Fibroblast of skin of scalp (primary cell): Measurements from ENCODE around the gene PCDHB6. TPM values are rescaled to one million over a fixed set of nuclear protein-coding genes. Genes with fewer than 3 reads are reported as not detected.
"Not testable (repeated sequence)": the region's sequence is repeated elsewhere in the genome, so short reads cannot be mapped to it uniquely, and the experiment has no call there.

Experiments
- DNase-seq: peaks from one replicate; pipeline ENCODE4 v3.0.0-alpha.2; 2013
- polyA plus RNA-seq, 2 experiments: library from polyadenylated mRNA; unstranded; fragments of 120-200 nt; gene quantifications; one replicate each; pipeline ENCODE4 v1.2.1, GENCODE V29; 2013; ENCODE audit not compliant: insufficient read length in 2 of 2

The PCDHB6 gene
- 0.33 TPM for polyA plus RNA-seq (2013, experiment 1 of 2; ENCODE audit: insufficient read length)
- 0.58 TPM for polyA plus RNA-seq (2013, experiment 2 of 2; ENCODE audit: insufficient read length)

DNA sequence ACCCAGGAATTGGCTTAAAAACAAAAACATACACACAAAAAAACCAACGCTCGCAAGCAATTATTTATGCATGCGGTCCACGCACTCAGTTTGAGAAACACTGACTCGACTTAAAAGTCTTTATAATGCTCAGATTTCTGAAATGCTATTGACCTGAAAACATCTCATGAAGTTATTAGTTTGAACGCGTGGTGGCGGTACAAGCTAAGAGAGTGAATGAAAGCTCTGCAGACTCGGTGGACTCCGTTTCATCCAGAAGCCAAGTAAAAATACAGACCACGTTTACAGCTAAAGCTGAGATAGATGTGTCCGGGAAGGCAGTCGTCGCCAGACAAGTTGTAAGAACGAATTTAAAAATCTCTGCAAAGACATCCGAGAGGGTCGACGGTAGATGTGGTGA, at the start of gene PCDHB6:
TSS of gene PCDHB6 (plus strand) at position 246 of the 400 bp plus-strand sequence. CDS start 201 bp downstream, outside the sequence.
- DNase-seq = peak; percentile 6

DNA sequence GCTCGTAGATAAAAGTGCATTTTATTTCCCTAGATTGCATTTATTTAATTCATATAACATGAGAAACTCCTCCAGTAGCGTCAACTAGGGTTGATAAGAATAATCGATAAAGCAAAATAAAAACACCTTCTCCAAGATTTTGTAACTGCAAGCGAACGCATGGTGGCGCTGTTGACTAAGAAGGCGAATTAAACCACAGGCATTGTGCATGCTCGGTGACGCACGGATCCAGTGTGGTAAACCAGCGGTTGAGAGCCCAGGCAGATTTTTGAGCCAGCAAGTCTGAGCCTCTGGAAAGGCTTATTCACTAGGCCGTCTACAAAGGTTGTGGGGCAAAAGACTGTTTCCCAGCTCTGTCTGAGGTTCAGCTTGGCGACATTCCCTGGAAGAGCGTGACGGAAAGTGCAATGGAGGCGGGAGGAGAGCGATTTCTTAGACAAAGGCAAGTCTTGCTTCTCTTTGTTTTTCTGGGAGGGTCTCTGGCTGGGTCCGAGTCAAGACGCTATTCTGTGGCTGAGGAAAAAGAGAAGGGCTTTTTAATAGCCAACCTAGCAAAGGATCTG, 49.5 kb upstream of the PCDHB6 start, which contains the start of gene PCDHB3:
TSS of gene PCDHB3 (plus strand) at position 231 of the 563 bp plus-strand sequence. CDS start at position 408, 177 bp downstream.
- peak; percentile 32 for DNase-seq

DNA sequence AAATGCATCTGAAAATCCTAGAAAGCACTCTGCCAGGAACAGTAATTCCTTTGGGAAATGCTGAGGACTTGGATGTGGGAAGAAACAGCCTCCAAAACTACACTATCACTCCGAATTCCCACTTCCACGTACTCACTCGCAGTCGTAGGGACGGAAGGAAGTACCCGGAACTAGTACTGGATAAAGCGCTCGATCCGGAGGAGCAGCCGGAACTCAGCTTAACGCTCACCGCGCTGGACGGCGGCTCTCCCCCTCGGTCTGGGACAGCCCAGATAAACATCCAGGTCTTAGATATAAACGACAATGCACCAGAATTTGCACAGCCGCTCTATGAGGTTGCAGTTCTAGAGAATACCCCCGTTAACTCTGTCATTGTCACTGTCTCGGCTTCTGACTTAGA, 48.8 kb upstream of the PCDHB6 start:
- DNase-seq = no peak

DNA sequence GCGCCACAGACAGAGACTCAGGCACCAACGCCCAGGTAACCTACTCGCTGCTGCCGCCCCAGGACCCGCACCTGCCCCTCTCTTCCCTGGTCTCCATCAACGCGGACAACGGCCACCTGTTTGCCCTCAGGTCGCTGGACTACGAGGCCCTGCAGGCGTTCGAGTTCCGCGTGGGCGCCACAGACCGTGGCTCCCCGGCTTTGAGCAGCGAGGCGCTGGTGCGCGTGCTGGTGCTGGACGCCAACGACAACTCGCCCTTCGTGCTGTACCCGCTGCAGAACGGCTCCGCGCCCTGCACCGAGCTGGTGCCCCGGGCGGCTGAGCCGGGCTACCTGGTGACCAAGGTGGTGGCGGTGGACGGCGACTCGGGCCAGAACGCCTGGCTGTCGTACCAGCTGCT, 47.8 kb upstream of the PCDHB6 start:
- not testable (repeated sequence) for DNase-seq

DNA sequence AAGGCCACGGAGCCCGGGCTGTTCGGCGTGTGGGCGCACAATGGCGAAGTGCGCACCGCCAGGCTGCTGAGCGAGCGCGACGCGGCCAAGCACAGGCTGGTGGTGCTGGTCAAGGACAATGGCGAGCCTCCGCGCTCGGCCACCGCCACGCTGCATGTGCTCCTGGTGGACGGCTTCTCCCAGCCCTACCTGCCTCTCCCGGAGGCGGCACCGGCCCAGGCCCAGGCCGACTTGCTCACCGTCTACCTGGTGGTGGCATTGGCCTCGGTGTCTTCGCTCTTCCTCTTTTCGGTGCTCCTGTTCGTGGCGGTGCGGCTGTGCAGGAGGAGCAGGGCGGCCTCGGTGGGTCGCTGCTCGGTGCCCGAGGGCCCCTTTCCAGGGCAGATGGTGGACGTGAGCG, 47.4 kb upstream of the PCDHB6 start:
- not testable (repeated sequence) for DNase-seq

DNA sequence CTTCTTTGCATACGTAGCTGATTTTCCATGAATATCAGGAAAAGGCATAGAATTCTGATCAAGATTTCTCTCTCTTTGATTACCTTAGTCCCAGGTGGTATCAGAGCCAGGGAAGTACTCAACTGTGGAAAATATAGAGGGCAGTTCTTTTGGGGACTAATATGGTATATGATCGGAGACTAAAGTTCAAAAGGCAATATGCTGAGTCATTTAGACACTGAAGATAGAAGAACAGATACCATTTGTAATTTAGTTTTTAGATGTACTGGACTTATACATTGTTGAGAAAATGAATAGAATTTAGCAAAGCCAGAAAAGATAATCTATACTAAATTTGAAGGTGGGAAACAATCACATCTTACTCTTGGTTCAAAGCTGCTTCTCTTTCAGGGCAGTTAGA, 44.5 kb upstream of the PCDHB6 start:
- no peak for DNase-seq

DNA sequence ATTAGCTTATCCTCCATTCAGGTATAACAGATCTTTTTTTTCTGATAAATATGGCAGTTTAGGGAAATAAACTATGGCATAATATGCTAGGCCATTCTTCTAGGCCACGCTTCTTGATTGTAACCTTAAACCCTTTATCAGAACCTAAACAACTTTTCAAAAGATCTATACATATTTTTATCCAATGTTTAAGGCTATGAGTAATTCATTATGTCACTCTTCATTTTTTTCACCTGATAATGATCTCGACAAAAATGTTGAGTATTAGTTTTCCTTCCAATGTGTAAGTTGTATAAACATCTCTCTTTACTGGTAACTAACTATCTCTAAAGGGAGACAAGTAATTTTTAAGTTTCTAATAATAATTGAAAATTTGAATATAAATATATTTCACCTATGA, 30.6 kb upstream of the PCDHB6 start:
- no peak for DNase-seq

DNA sequence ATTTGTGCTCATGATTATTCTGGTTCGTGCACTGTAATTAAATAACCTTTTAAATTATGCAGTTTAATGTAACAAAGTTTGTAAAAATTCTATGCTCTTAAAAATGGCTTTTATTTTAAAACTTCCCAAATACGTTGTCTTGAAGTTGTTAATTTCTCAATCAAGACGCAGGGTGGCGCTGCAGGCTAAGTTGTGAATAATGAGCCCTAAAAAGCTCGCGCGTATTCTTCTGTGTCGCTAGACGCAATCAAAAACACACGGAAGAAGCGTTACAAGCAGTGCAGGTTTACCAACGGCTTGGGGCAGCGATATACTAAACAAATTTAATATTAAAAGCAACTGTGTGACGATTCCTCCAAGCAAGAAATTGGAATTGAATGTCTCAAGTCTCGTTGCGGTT, 28.3 kb upstream of the PCDHB6 start, which contains the start of gene PCDHB4:
TSS of gene PCDHB4 (plus strand) at position 256 of the 400 bp plus-strand sequence. CDS start 181 bp downstream, outside the sequence.
- DNase-seq = no peak

DNA sequence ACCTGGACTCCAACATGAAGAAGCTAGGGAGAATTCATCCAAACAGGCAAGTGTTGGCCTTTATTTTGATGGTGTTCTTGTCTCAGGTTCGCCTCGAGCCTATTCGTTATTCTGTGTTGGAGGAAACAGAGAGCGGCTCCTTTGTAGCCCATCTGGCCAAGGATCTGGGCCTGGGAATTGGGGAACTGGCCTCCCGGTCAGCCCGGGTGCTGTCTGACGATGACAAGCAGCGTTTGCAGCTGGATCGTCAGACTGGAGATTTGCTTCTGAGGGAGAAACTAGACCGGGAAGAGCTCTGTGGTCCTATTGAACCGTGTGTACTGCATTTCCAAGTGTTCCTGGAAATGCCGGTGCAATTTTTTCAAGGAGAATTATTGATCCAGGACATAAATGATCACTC, 27.9 kb upstream of the PCDHB6 start:
- no peak for DNase-seq

DNA sequence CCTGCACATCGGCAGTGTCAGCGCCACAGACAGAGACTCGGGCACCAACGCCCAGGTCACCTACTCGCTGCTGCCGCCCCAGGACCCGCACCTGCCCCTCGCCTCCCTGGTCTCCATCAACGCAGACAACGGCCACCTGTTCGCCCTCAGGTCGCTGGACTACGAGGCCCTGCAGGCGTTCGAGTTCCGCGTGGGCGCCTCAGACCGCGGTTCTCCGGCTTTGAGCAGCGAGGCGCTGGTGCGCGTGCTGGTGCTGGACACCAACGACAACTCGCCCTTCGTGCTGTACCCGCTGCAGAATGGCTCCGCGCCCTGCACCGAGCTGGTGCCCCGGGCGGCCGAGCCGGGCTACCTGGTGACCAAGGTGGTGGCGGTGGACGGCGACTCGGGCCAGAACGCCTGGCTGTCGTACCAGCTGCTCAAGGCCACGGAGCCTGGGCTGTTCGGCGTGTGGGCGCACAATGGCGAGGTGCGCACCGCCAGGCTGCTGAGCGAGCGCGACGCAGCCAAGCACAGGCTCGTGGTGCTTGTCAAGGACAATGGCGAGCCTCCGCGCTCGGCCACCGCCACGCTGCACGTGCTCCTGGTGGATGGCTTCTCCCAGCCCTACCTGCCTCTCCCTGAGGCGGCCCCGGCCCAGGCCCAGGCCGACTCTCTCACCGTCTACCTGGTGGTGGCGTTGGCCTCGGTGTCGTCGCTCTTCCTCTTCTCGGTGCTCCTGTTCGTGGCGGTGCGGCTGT, 26.3 kb upstream of the PCDHB6 start:
- DNase-seq = not testable (repeated sequence)

DNA sequence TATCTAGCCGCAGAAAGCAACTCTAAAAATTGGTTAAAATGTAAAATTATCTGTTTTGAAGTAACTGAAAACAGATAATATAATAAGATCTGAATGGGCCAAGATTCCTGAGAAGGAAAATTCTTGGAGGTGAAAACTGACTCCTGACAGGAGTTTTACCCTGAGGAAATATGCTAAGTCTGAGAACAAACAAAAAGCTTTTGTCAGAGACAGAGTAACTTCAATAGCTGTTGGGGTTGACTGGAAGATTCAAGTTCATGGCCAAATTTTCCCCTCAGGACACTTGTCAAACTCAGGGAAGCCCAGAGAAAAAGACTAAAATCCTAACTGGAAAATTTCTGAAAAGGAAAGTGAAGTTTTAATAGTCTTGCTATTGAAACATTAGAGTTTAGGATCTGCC, 22.6 kb upstream of the PCDHB6 start:
- no peak for DNase-seq

DNA sequence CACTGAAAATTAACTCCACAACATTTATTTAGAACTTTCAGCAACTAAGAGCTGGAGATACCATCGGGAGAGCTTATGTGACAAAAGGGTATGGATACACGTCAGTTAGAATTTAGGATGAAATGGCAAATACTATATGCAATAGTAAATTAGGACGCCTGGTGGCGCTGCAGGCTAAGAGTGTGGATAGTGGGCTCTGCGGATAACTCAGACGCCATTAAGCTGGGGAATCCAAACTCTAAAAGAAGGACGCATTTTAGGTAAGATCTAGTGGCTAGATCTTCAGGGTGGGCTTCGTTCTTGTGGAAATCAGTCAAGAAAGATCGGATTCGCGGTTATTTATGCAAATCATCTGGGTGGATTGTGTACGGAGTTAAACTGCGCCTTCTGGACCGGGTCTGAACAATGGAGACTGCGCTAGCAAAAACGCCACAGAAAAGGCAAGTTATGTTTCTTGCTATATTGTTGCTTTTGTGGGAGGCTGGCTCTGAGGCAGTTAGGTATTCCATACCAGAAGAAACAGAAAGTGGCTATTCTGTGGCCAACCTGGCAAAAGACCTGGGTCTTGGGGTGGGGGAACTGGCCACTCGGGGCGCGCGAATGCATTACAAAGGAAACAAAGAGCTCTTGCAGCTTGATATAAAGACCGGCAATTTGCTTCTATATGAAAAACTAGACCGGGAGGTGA, 14.7 kb upstream of the PCDHB6 start, which contains the start of gene PCDHB5:
TSS of gene PCDHB5 (plus strand) at position 177 of the 688 bp plus-strand sequence. CDS start at position 406, 229 bp downstream.
- peak; percentile 19 for DNase-seq

DNA sequence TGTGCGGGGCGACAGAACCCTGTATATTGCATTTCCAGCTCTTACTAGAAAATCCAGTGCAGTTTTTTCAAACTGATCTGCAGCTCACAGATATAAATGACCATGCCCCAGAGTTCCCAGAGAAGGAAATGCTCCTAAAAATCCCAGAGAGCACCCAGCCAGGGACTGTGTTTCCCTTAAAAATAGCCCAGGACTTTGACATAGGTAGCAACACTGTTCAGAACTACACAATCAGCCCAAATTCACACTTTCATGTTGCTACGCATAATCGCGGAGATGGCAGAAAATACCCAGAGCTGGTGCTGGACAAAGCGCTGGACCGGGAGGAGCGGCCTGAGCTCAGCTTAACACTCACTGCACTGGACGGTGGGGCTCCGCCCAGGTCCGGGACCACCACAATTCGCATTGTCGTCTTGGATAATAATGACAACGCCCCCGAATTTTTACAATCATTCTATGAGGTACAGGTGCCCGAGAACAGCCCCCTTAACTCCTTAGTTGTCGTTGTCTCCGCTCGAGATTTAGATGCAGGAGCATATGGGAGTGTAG, 14.1 kb upstream of the PCDHB6 start:
- DNase-seq = no peak

DNA sequence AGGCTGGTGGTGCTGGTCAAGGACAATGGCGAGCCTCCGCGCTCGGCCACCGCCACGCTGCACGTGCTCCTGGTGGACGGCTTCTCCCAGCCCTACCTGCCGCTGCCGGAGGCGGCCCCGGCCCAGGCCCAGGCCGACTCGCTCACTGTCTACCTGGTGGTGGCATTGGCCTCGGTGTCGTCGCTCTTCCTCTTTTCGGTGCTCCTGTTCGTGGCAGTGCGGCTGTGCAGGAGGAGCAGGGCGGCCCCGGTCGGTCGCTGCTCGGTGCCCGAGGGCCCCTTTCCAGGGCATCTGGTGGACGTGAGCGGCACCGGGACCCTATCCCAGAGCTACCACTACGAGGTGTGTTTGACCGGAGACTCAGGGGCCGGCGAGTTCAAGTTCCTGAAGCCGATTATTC, 12.5 kb upstream of the PCDHB6 start:
- DNase-seq = not testable (repeated sequence)

DNA sequence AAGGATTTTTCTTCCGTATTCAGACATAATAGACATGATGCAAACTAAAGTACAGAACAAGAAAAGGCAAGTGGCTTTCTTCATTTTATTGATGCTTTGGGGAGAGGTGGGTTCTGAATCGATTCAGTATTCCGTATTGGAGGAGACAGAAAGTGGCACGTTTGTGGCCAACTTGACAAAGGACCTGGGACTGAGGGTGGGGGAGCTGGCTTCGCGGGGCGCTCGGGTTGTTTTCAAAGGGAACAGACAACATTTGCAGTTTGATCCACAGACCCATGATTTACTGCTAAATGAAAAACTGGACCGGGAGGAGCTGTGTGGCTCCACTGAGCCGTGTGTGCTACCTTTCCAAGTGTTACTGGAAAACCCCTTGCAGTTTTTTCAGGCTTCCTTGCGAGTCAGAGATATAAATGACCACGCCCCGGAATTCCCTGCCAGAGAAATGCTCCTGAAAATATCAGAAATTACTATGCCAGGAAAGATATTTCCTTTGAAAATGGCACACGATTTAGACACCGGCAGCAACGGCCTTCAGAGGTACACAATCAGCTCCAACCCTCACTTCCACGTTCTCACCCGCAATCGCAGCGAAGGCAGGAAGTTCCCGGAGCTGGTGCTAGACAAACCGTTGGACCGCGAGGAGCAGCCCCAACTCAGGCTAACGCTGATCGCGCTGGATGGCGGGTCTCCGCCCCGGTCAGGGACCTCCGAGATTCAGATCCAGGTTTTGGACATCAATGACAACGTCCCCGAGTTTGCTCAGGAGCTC, 551 bp downstream of the PCDHB6 start:
- DNase-seq = no peak

DNA sequence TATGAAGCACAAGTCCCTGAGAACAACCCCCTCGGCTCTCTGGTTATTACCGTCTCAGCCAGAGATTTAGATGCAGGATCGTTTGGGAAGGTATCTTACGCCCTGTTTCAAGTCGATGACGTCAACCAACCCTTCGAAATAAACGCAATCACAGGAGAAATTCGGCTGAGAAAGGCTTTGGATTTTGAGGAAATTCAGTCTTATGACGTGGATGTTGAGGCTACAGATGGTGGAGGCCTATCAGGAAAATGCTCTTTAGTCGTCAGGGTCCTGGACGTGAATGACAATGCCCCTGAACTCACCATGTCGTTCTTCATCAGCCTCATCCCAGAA, 1.1 kb downstream of the PCDHB6 start:
- DNase-seq = no peak

DNA sequence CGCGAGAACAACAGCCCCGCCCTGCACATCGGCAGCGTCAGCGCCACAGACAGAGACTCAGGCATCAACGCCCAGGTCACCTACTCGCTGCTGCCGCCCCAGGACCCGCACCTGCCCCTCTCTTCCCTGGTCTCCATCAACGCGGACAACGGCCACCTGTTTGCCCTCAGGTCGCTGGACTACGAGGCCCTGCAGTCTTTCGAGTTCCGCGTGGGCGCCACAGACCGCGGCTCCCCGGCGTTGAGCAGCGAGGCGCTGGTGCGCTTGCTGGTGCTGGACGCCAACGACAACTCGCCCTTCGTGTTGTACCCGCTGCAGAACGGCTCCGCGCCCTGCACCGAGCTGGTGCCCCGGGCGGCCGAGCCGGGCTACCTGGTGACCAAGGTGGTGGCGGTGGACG, 1.8 kb downstream of the PCDHB6 start:
- DNase-seq = not testable (repeated sequence)

DNA sequence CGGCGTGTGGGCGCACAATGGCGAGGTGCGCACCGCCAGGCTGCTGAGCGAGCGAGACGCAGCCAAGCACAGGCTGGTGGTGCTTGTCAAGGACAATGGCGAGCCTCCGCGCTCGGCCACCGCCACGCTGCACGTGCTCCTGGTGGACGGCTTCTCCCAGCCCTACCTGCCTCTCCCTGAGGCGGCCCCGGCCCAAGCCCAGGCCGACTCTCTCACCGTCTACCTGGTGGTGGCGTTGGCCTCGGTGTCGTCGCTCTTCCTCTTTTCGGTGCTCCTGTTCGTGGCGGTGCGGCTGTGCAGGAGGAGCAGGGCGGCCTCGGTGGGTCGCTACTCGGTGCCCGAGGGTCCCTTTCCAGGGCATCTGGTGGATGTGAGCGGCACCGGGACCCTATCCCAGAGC, 2.2 kb downstream of the PCDHB6 start:
- DNase-seq = not testable (repeated sequence)

DNA sequence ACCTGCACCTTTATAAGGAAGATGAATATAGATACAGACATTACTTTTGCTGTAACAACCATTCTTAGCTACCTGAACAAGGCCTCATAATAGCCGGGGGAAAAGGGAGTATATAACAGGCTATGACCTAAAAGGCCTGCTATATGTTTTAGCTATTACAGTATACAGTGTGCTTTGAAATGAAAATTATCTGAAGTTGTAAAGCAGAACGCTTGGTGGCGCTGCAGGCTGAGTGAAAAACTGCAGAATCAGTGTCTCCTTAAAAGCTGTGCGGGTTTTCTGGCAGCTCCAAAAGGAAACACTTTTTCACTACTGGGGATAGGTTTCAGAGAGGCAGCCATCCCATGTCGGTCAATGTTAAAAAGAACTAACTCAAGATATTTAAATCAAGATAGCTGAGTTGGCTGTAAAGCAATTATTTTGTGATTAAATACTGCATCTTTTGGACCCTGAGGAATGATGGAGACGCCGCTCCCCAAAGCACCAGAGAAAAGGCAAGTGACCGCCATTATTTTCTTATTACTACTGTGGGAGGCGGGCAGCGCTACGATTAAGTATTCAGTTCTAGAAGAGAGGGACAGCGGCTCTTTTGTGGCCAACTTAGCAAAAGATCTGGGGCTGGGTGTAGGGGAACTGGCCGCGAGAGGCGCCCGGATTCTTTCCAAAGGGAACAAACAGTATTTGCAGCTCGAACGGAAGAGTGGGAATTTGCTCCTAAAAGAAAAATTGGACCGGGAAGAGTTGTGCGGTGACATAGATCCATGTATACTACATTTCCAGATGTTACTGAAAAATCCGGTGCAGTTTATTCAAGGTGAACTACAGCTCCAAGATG, 5.9 kb downstream of the PCDHB6 start:
- no peak for DNase-seq

DNA sequence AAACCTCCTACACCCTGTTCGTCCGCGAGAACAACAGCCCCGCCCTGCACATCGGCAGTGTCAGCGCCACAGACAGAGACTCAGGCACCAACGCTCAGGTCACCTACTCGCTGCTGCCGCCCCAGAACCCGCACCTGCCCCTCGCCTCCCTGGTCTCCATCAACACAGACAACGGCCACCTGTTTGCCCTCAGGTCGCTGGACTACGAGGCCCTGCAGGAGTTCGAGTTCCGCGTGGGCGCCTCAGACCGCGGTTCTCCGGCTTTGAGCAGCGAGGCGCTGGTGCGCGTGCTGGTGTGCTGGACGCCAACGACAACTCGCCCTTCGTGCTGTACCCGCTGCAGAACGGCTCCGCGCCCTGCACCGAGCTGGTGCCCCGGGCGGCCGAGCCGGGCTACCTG, 7.5 kb downstream of the PCDHB6 start:
- not testable (repeated sequence) for DNase-seq

DNA sequence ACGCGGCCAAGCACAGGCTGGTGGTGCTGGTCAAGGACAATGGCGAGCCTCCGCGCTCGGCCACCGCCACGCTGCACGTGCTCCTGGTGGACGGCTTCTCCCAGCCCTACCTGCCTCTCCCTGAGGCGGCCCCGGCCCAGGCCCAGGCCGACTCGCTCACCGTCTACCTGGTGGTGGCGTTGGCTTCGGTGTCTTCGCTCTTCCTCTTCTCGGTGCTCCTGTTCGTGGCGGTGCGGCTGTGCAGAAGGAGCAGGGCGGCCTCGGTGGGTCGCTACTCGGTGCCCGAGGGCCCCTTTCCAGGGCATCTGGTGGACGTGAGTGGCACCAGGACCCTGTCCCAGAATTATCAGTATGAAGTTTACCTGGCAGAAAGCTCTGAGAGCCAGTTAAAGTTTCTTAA, 8.0 kb downstream of the PCDHB6 start:
- not testable (repeated sequence) for DNase-seq
